ENCODE results near the gene TSPO.

DNA sequence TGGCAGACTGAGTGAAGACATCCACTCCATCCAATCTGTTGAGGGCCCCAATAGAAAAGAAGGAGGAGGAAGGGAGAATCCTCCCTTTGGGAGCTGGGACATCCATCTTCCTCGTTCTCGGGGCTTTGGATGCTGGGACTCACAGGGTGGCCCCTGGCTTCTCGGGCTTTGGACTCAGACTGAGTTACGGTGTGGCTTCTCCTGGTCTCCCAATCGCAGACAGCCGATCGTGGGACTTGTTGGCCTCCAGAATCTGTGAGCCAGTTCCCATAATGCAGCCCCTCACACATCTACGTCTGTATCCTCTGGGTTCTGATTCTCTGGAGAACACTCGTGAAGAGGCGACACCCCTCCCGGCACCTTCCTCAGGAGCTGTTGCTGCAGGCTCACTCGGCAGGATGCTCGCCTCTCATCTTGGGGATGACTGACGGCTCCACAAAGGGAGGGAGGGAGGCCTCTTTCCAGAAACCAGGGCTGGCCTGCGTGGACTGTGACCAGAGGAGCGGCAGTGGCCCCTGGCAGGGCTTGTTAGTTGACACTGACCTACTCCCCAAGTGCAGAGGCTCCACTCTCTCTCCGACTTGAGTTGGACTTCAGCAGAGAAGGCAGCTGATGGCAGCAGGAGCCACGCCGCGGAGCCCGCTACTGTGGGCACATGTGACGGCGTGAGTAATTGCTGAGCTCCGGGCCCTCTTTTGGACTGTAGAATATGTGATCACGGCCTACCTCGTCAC is 50.3 kb downstream of the TSPO start:
- TF ChIP-seq NRF1 (IDR thresholded peaks at IDR 0.05; ENCODE audit: low read depth, low read length) (no peak), POLR2A (IDR thresholded peaks at IDR 0.05; ENCODE audit: control extremely low read depth in 1 of 2, low read depth in 2 of 2, low read length in 2 of 2) (no peak), POLR2AphosphoS5 (IDR thresholded peaks at IDR 0.05; ENCODE audit: low read depth, low read length) (no peak), RAD21 (IDR thresholded peaks at IDR 0.05 in 1 of 2, conservative IDR thresholded peaks at IDR 0.05 in 1 of 2; ENCODE audit: low read depth in 2 of 2, low read length in 2 of 2) (no peak)
- TF ChIP-seq, protein P1, sequence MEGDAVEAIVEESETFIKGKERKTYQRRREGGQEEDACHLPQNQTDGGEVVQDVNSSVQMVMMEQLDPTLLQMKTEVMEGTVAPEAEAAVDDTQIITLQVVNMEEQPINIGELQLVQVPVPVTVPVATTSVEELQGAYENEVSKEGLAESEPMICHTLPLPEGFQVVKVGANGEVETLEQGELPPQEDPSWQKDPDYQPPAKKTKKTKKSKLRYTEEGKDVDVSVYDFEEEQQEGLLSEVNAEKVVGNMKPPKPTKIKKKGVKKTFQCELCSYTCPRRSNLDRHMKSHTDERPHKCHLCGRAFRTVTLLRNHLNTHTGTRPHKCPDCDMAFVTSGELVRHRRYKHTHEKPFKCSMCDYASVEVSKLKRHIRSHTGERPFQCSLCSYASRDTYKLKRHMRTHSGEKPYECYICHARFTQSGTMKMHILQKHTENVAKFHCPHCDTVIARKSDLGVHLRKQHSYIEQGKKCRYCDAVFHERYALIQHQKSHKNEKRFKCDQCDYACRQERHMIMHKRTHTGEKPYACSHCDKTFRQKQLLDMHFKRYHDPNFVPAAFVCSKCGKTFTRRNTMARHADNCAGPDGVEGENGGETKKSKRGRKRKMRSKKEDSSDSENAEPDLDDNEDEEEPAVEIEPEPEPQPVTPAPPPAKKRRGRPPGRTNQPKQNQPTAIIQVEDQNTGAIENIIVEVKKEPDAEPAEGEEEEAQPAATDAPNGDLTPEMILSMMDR (IDR thresholded peaks at IDR 0.05; ENCODE audit: control extremely low read depth in 1 of 3, insufficient read depth in 1 of 3, low read depth in 1 of 3, low read length in 3 of 3), result no peak

Data from H1 (cell line).